ENCODE data around the gene HOXB8. TPM values are rescaled to one million over a fixed set of nuclear protein-coding genes. Genes with fewer than 3 reads are reported as not detected.

HOXB8 gene
- total RNA-seq, 6 donors from 2014 or later = 0.23 to 0.27 TPM; not detected in 4

- ATAC-seq (ENCODE audit: low FRiP score in 2 of 2) = no peak
- no peak for TF ChIP-seq POLR2AphosphoS5 (IDR thresholded peaks at IDR 0.05)
- TF ChIP-seq EP300 (IDR thresholded peaks at IDR 0.05) = no peak
- TF ChIP-seq, protein P1, sequence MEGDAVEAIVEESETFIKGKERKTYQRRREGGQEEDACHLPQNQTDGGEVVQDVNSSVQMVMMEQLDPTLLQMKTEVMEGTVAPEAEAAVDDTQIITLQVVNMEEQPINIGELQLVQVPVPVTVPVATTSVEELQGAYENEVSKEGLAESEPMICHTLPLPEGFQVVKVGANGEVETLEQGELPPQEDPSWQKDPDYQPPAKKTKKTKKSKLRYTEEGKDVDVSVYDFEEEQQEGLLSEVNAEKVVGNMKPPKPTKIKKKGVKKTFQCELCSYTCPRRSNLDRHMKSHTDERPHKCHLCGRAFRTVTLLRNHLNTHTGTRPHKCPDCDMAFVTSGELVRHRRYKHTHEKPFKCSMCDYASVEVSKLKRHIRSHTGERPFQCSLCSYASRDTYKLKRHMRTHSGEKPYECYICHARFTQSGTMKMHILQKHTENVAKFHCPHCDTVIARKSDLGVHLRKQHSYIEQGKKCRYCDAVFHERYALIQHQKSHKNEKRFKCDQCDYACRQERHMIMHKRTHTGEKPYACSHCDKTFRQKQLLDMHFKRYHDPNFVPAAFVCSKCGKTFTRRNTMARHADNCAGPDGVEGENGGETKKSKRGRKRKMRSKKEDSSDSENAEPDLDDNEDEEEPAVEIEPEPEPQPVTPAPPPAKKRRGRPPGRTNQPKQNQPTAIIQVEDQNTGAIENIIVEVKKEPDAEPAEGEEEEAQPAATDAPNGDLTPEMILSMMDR (IDR thresholded peaks at IDR 0.05) = no peak
- no peak for TF ChIP-seq POLR2A (IDR thresholded peaks at IDR 0.05)
- Histone ChIP-seq H3K4me3 (no peak overlapping the region), H3K9me3 (no peaks in the 10 kb centered on the region), H3K4me1 (peaks cover 9 to 34% (median 18%) of the 10 kb centered on the region in 4 donors), H3K36me3 (no peaks in the 10 kb centered on the region), H3K27ac (no peak overlapping the region), H3K27me3 (peaks cover 3 to 93% (median 55%) of the 10 kb centered on the region in 4 donors)
- WGBS, 2 donors = 12 to 13% methylated on average over 18 to 37 of the region's 43 CpGs
- peak in 1 of 2 donors; percentile 81 for DNase-seq
Measured at GRCh38 chr17:48617471-48618255, 2.6 kb upstream of the HOXB8 start.

DNA sequence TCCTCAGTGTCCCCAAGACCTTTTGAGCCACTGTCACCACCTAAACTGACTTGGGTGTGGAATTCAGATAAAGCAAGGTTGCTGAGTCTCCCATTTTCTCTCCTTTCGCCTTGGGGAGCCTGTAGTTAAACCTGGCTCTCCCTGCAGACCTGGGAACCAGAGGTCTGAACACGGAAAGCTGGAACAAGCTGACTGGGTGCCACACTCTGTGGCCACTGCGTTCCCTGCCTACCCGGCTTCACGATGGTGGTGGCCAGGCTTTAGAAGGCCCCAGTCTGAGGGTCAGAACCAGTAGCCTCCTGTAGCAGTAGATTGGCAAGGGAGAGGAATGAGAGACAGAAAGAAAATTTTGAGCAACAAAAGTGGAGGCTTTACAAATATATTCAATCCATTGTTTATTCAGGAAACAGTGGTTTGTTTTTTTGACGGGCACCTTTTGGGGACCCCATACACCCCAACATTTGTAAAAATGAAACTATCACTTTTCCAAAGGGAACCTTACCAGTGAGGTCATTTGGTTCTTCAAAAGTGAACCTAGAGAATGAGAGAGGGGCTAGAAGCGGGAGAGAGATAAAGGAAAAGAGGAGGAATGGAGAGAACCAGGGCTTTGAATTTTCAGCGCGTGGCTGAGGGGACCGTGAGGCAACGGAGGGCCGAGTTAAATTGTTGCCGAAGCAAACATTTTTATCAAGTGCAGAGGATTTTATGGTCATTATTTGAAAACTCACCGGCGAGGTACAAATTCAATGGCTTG is 1.8 kb upstream of the HOXB8 start:
- no peak for DNase-seq
- WGBS, 2 donors = 27 to 33% methylated on average over 15 of the region's 15 CpGs
- Histone ChIP-seq H3K27me3 (peaks cover 5 to 95% (median 59%) of the 10 kb centered on the region in 4 donors), H3K4me3 (no peak overlapping the region), H3K9me3 (no peaks in the 10 kb centered on the region), H3K4me1 (peaks cover 16 to 42% (median 25%) of the 10 kb centered on the region in 4 donors), H3K36me3 (no peaks in the 10 kb centered on the region), H3K27ac (no peak overlapping the region)
- ATAC-seq (ENCODE audit: low FRiP score in 2 of 2) = no peak
- no peak for TF ChIP-seq EP300 (IDR thresholded peaks at IDR 0.05)
- TF ChIP-seq, protein P1 (IDR thresholded peaks at IDR 0.05) = no peak
- TF ChIP-seq POLR2AphosphoS5 (IDR thresholded peaks at IDR 0.05) = no peak
- TF ChIP-seq POLR2A (IDR thresholded peaks at IDR 0.05) = no peak

- ATAC-seq (ENCODE audit: low FRiP score in 2 of 2) = no peak
- TF ChIP-seq POLR2A (IDR thresholded peaks at IDR 0.05) = no peak
- TF ChIP-seq, protein P1 (IDR thresholded peaks at IDR 0.05) = no peak
- TF ChIP-seq POLR2AphosphoS5 (IDR thresholded peaks at IDR 0.05) = no peak
- TF ChIP-seq EP300 (IDR thresholded peaks at IDR 0.05) = no peak
- no peak overlapping the region for H3K27ac ChIP-seq
Measured at GRCh38 chr17:48615963-48616716, 1.0 kb upstream of the HOXB8 start.

GRCh38 chr17:48613862-48614694 is 1.0 kb downstream of the HOXB8 start:
- no peaks in the 10 kb centered on the region for H3K36me3 ChIP-seq
- TF ChIP-seq EP300 (IDR thresholded peaks at IDR 0.05) (no peak), POLR2A (IDR thresholded peaks at IDR 0.05) (no peak)
- no peak overlapping the region for H3K27ac ChIP-seq
- 6 to 8% methylated on average over 34 to 45 of the region's 55 CpGs for WGBS, 2 donors
- no peak for ATAC-seq (ENCODE audit: low FRiP score in 2 of 2)
- peaks cover 4 to 92% (median 66%) of the 10 kb centered on the region in 4 donors for H3K27me3 ChIP-seq
- H3K4me1 ChIP-seq = peaks cover 18 to 65% (median 41%) of the 10 kb centered on the region in 4 donors
- no peaks in the 10 kb centered on the region for H3K9me3 ChIP-seq
- peak in 1 of 2 donors; percentile 82 for DNase-seq
- H3K4me3 ChIP-seq = peak overlapping the region in 2 of 4 donors; percentile 11 to 18

More at GRCh38 chr17:48615963-48616716, 1.0 kb upstream of the HOXB8 start:
- peaks cover 5 to 97% (median 61%) of the 10 kb centered on the region in 4 donors for H3K27me3 ChIP-seq
- H3K9me3 ChIP-seq = no peaks in the 10 kb centered on the region
- 25 to 26% methylated on average over 14 to 17 of the region's 17 CpGs for WGBS, 2 donors
- peaks cover 18 to 49% (median 30%) of the 10 kb centered on the region in 4 donors for H3K4me1 ChIP-seq
- DNase-seq = no peak
- no peaks in the 10 kb centered on the region for H3K36me3 ChIP-seq
- no peak overlapping the region for H3K4me3 ChIP-seq

Data from upper lobe of left lung (tissue), 6 donors.